Kidney (tissue), 14 donors: ENCODE measurements around the gene MINDY4. TPM values are rescaled to one million over a fixed set of nuclear protein-coding genes. Genes with fewer than 3 reads are reported as not detected.

ENCODE experiments used
- DNase-seq, 5 donors: peaks; one replicate each; pipeline ENCODE4 v3.0.0-alpha.2; 2013 to 2020
- FAIRE-seq: peaks from 2 replicates; lab custom pipeline; 2012; peaks lifted over from hg19 to GRCh38; lab: Jason Lieb, UNC
- H3K27ac ChIP-seq, 2 donors: one replicate each; pipeline ENCODE4 v1.7.0; 2013; ENCODE audit warnings: low read depth in 2 of 2, low read length in 2 of 2, inconsistent platforms in 1 of 2
- H3K27me3 ChIP-seq: one replicate; pipeline ENCODE4 v1.7.1; 2013; ENCODE audit warnings: low read length, inconsistent platforms; ENCODE audit not compliant: control insufficient read depth, insufficient read depth
- H3K36me3 ChIP-seq, 3 donors: one replicate each; pipeline versions ENCODE4 v1.7.0 to v1.7.1; 2013; ENCODE audit warnings: low read length in 3 of 3, control low read depth in 1 of 3, inconsistent platforms in 1 of 3; ENCODE audit not compliant: insufficient read depth in 3 of 3, control insufficient read depth in 2 of 3
- H3K4me1 ChIP-seq, 3 donors: one replicate each; pipeline versions ENCODE4 v1.7.0 to v1.7.1; 2013; ENCODE audit warnings: low read length in 3 of 3, inconsistent platforms in 1 of 3, low read depth in 1 of 3; ENCODE audit not compliant: control insufficient read depth in 2 of 3, insufficient read depth in 2 of 3
- H3K4me3 ChIP-seq, 3 donors: one replicate each; pipeline versions ENCODE4 v1.7.0 to v1.8.1; 2013; ENCODE audit warnings: low read length in 3 of 3, control low read depth in 1 of 3, inconsistent platforms in 1 of 3
- H3K9ac ChIP-seq, 3 donors: one replicate each; pipeline versions ENCODE4 v1.7.0 to v1.7.1; 2013; ENCODE audit warnings: low read length in 3 of 3, control low read depth in 1 of 3, inconsistent platforms in 1 of 3
- H3K9me3 ChIP-seq, 3 donors: one replicate each; pipeline versions ENCODE4 v1.7.0 to v1.7.1; 2013; ENCODE audit warnings: low read length in 3 of 3, control low read depth in 1 of 3, inconsistent platforms in 1 of 3; ENCODE audit not compliant: control insufficient read depth in 2 of 3, insufficient read depth in 1 of 3
- intact Hi-C: fragments of 100-400 bp; cut with DNase I; formaldehyde crosslinking; loops from one replicate; pipeline ENCODE4 v1.11.1; 2022
- polyA plus RNA-seq: library from polyadenylated mRNA; stranded (reverse); fragments of 350-450 nt; fragmentation: Illumina TruSeq; extraction: RNeasy Lipid Tissue Mini Kit (QIAGEN cat#74804); gene quantifications from one replicate; pipeline ENCODE4 v1.2.3, GENCODE V29; 2014; ENCODE audit warnings: low read depth, low replicate concordance; ENCODE audit not compliant: insufficient read depth
- total RNA-seq: library from RNA; stranded (reverse); fragmentation: NEBNext Ultra II Directional; extraction: Animal tissue kit (Norgen Biotek cat#: 25700); gene quantifications from one replicate; pipeline ENCODE4 v1.2.1, GENCODE V29; 2021
- TF ChIP-seq, protein P1 (sequence below): IDR thresholded peaks from 3 replicates; pipeline ENCODE4 v1.5.1; 2012; ENCODE audit warnings: mild to moderate bottlenecking, moderate library complexity, borderline replicate concordance; ENCODE audit not compliant: insufficient read depth; ENCODE audit errors: extremely low read depth
- donor health status: control.
- donor health status: control.
- donor health status: control.
- donor health status: control.
- donor health status: control.
- donor health status: DM: yes; HTN: yes; CAD: no.
- donor health status: Normal renal cell carcinoma (clear cell type).

The MINDY4 gene
- total and polyA plus RNA-seq, 2 donors from 2014 or later = 5.3 to 15.3 TPM

DNA sequence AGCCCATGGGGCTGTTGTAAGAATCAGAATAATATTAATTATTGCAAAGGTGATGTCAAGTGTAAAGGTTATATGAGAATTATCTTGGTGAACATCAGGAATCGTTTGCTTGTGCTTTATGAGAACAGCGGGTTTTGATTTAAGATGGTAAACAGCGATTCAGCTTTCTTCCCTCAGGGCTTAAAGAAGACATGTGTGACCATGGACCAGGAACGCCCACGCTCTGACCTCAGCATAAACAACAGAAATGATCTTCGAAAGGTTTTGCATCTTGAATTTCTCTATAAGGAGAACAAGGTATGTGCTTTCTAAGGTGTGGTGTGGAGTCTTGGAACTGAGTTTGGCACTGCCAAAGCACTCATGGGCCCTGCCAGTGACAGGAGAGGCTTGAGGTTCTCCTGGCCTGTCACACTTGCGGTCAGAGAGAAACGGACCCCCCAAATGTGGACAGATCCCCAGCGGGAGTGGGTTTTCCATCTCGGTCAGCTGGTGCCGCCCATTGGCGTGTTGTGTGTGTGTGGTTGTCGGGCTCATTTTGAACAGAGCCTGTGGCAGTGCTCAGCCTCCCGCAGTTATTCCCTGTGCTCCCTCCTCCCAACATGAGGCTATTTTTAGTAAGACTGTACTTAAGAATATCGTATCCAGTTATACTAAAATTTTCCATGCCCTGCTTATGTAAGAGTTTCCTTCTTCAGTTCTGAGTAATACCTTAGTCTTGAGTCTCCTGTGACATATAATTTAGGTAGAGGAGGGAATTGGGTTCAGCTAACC is 7.2 kb downstream of the MINDY4 start:
- intact Hi-C loops = no loop called here
- H3K9ac ChIP-seq = no peak overlapping the region

DNA sequence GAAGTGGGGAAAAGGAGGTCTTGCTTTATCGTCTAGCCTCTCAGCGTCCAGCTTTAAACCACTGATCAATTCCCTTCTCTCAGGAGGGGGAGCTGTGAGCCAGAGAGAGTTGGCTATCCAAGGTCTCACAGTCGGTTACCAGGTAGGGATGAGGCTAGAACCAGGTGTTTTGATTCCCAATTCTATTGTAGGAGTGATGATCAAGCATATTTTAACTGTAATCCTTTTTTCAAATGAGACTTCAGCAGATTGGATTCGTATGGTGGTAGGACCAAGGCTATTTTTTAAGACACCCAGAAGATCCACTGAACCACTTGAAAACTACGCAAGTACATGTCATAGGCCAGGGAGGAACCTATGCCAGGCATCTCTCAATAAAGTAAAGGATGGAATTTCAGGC is 8.4 kb downstream of the MINDY4 start:
- intact Hi-C loops = no loop called here
- H3K9ac ChIP-seq = no peak overlapping the region
- H3K27me3 ChIP-seq = no peaks in the 10 kb centered on the region
- DNase-seq = no peak
- peaks cover 0 to 2% (median 0%) of the 10 kb centered on the region in 3 donors for H3K4me1 ChIP-seq
- H3K36me3 ChIP-seq = peaks cover 0 to 18% (median 17%) of the 10 kb centered on the region in 3 donors
- H3K4me3 ChIP-seq = no peak overlapping the region
- no peak for FAIRE-seq
- H3K9me3 ChIP-seq = no peaks in the 10 kb centered on the region
- TF ChIP-seq, protein P1, sequence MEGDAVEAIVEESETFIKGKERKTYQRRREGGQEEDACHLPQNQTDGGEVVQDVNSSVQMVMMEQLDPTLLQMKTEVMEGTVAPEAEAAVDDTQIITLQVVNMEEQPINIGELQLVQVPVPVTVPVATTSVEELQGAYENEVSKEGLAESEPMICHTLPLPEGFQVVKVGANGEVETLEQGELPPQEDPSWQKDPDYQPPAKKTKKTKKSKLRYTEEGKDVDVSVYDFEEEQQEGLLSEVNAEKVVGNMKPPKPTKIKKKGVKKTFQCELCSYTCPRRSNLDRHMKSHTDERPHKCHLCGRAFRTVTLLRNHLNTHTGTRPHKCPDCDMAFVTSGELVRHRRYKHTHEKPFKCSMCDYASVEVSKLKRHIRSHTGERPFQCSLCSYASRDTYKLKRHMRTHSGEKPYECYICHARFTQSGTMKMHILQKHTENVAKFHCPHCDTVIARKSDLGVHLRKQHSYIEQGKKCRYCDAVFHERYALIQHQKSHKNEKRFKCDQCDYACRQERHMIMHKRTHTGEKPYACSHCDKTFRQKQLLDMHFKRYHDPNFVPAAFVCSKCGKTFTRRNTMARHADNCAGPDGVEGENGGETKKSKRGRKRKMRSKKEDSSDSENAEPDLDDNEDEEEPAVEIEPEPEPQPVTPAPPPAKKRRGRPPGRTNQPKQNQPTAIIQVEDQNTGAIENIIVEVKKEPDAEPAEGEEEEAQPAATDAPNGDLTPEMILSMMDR = no peak
- no peak overlapping the region for H3K27ac ChIP-seq

More for the DNA sequence above, 7.2 kb downstream of the MINDY4 start:
- Histone ChIP-seq H3K27me3 (no peaks in the 10 kb centered on the region), H3K4me1 (peaks cover 0 to 2% (median 0%) of the 10 kb centered on the region in 3 donors), H3K9me3 (no peaks in the 10 kb centered on the region), H3K4me3 (no peak overlapping the region), H3K36me3 (peaks cover 0 to 17% (median 12%) of the 10 kb centered on the region in 3 donors), H3K27ac (peak overlapping the region; percentile 51 to 78)
- TF ChIP-seq, protein P1 = no peak
- DNase-seq = no peak
- no peak for FAIRE-seq

- no peak overlapping the region for H3K4me3 ChIP-seq
- DNase-seq = no peak
Observed at GRCh38 chr7:30780941-30781340, 9.7 kb downstream of the MINDY4 start.

More at GRCh38 chr7:30780941-30781340, 9.7 kb downstream of the MINDY4 start:
- intact Hi-C loops = no loop called here
- Histone ChIP-seq H3K36me3 (peaks cover 0 to 23% (median 19%) of the 10 kb centered on the region in 3 donors), H3K9ac (no peak overlapping the region), H3K27me3 (no peaks in the 10 kb centered on the region), H3K4me1 (peaks cover 0 to 2% (median 0%) of the 10 kb centered on the region in 3 donors), H3K27ac (no peak overlapping the region), H3K9me3 (no peaks in the 10 kb centered on the region)
- no peak for FAIRE-seq
- TF ChIP-seq, protein P1 = no peak
